Right renal cortex interstitium (tissue), 3 donors: ENCODE data around the gene TRIM7. TPM values are rescaled to one million over a fixed set of nuclear protein-coding genes. Genes with fewer than 3 reads are reported as not detected.
"Not testable (repeated sequence)": the region's sequence is repeated elsewhere in the genome, so short reads cannot be mapped to it uniquely, and the experiment has no call there.

Experiments
- DNase-seq, 3 donors: peaks; one replicate each; pipeline ENCODE4 v3.0.0-alpha.2; 2013; ENCODE audit warnings: low read depth in 3 of 3, low spot score in 2 of 3
- polyA plus RNA-seq, 3 donors: library from polyadenylated mRNA; unstranded; fragments of 120-200 nt; gene quantifications; one replicate each; pipeline ENCODE4 v1.2.1, GENCODE V29; 2013; ENCODE audit not compliant: insufficient read length in 3 of 3

Gene TRIM7
- polyA plus RNA-seq, 3 donors, result 0.13 to 0.31 (median 0.29) TPM

- DNase-seq, result not testable (repeated sequence)
Observed at GRCh38 chr5:181214249-181214648, 9.3 kb upstream of the TRIM7 start.

GRCh38 chr5:181212934-181213333 is 7.9 kb upstream of the TRIM7 start:
- DNase-seq, result no peak

GRCh38 chr5:181212080-181212479 is 7.1 kb upstream of the TRIM7 start:
- DNase-seq, result no peak

- no peak for DNase-seq
Observed at GRCh38 chr5:181211208-181211607, 6.2 kb upstream of the TRIM7 start.

- DNase-seq, result not testable (repeated sequence)
Observed at GRCh38 chr5:181210698-181211097, 5.7 kb upstream of the TRIM7 start.

GRCh38 chr5:181210148-181210547 is 5.2 kb upstream of the TRIM7 start:
- not testable (repeated sequence) for DNase-seq

- DNase-seq, result not testable (repeated sequence)
Observed at GRCh38 chr5:181209006-181209405, 4.0 kb upstream of the TRIM7 start.

GRCh38 chr5:181207960-181208253 is 2.9 kb upstream of the TRIM7 start:
- no peak for DNase-seq

GRCh38 chr5:181207214-181207959 is 2.4 kb upstream of the TRIM7 start:
- DNase-seq, result no peak

- no peak for DNase-seq
Observed at GRCh38 chr5:181205761-181206649, 1.0 kb upstream of the TRIM7 start.

GRCh38 chr5:181204113-181204825 is 727 bp downstream of the TRIM7 start:
- no peak for DNase-seq

GRCh38 chr5:181203777-181204112 is 1.3 kb downstream of the TRIM7 start:
- no peak for DNase-seq

GRCh38 chr5:181203093-181203711 is 1.8 kb downstream of the TRIM7 start:
- DNase-seq, result no peak

- DNase-seq, result no peak
Observed at GRCh38 chr5:181200816-181201215, 4.2 kb downstream of the TRIM7 start.

- no peak for DNase-seq
Observed at GRCh38 chr5:181199881-181200638, 4.9 kb downstream of the TRIM7 start.

- no peak for DNase-seq
Observed at GRCh38 chr5:181198905-181199519, 6.0 kb downstream of the TRIM7 start.

- no peak for DNase-seq
Observed at GRCh38 chr5:181198106-181198685, 6.8 kb downstream of the TRIM7 start.

GRCh38 chr5:181197326-181197951 is 7.6 kb downstream of the TRIM7 start:
- no peak for DNase-seq

GRCh38 chr5:181195249-181195761 is 9.7 kb downstream of the TRIM7 start:
- DNase-seq, result no peak
